ENCODE measurements around the gene ABHD8. TPM values are rescaled to one million over a fixed set of nuclear protein-coding genes. Genes with fewer than 3 reads are reported as not detected.

Gene ABHD8
- total and polyA plus RNA-seq, 12 donors, result 2.3 to 60.0 (median 35.8) TPM

GRCh38 chr19:17292301-17293074 lies 10.7 kb downstream of the ABHD8 start:
- 1 to 17% (median 6%) methylated on average over 10 to 46 of the region's 46 CpGs for WGBS, 4 donors
- Histone ChIP-seq H3K27ac (peak overlapping the region in 4 of 5 donors; percentile 3 to 84 (median 49)), H3K36me3 (replicated peaks in 1 of 2) (peaks cover 0 to 7% of the 10 kb centered on the region in 2 donors), H3K9me3 (replicated peaks in 1 of 3) (no peaks in the 10 kb centered on the region), H3K4me3 (peak overlapping the region in 2 of 4 donors; percentile 10 to 54), H3K27me3 (no peaks in the 10 kb centered on the region), H3K4me1 (replicated peaks in 1 of 2) (peaks cover 7 to 24% of the 10 kb centered on the region in 2 donors)
- intact Hi-C loops (cut with DNase I), result loop anchor here in 1 of 2 donors (10.0 kb wide), 1 partner anchor 92 kb away; no protein-coding TSS in a partner anchor
- peak; percentile 67 to 85 (median 76) for DNase-seq
- TF ChIP-seq CTCF (IDR thresholded peaks at IDR 0.05), result peak; percentile 13 to 89 (median 67)
- no peak for TF ChIP-seq POLR2A (IDR thresholded peaks at IDR 0.05)

- no peaks in the 10 kb centered on the region for H3K27me3 ChIP-seq
- no peaks in the 10 kb centered on the region for H3K9me3 ChIP-seq (replicated peaks in 1 of 3)
- H3K4me3 ChIP-seq, result no peak overlapping the region
- no peak overlapping the region for H3K27ac ChIP-seq
- intact Hi-C loops (cut with DNase I), result loop anchor here (10.0 kb wide), 2 partner anchors 85 to 515 kb away; no protein-coding TSS in a partner anchor
- peak; percentile 61 to 88 (median 85) for DNase-seq
- H3K36me3 ChIP-seq (replicated peaks in 1 of 2), result peaks cover 0 to 5% of the 10 kb centered on the region in 2 donors
- WGBS, 4 donors, result 4 to 13% (median 11%) methylated on average over 13 to 22 of the region's 22 CpGs
- TF ChIP-seq POLR2A (IDR thresholded peaks at IDR 0.05) (no peak), CTCF (IDR thresholded peaks at IDR 0.05) (peak in 1 of 6 experiments; percentile 14)
- peaks cover 0 to 16% of the 10 kb centered on the region in 2 donors for H3K4me1 ChIP-seq (replicated peaks in 1 of 2)
Measured at GRCh38 chr19:17289489-17289888, 13.7 kb downstream of the ABHD8 start.

GRCh38 chr19:17286752-17287151 lies 16.5 kb downstream of the ABHD8 start:
- WGBS, 4 donors, result 79 to 90% (median 82%) methylated on average over 9 of the region's 9 CpGs
- H3K27me3 ChIP-seq, result no peaks in the 10 kb centered on the region
- TF ChIP-seq CTCF (IDR thresholded peaks at IDR 0.05) (no peak), POLR2A (IDR thresholded peaks at IDR 0.05) (no peak)
- no peaks in the 10 kb centered on the region for H3K36me3 ChIP-seq (replicated peaks in 1 of 2)
- H3K4me3 ChIP-seq, result no peak overlapping the region
- intact Hi-C loops (cut with DNase I), result loop anchor here (10.0 kb wide), 2 partner anchors 82 to 512 kb away; no protein-coding TSS in a partner anchor
- no peak overlapping the region for H3K27ac ChIP-seq
- no peak for DNase-seq
- peaks cover 9 to 16% of the 10 kb centered on the region in 2 donors for H3K4me1 ChIP-seq (replicated peaks in 1 of 2)
- no peaks in the 10 kb centered on the region for H3K9me3 ChIP-seq (replicated peaks in 1 of 3)

GRCh38 chr19:17286263-17286662 lies 17.0 kb downstream of the ABHD8 start:
- H3K4me3 ChIP-seq, result no peak overlapping the region
- peaks cover 4% of the 10 kb centered on the region for H3K27me3 ChIP-seq
- peaks cover 10 to 21% of the 10 kb centered on the region in 2 donors for H3K4me1 ChIP-seq (replicated peaks in 1 of 2)
- no peak for TF ChIP-seq POLR2A (IDR thresholded peaks at IDR 0.05)
- TF ChIP-seq CTCF (IDR thresholded peaks at IDR 0.05), result no peak
- no peak for DNase-seq
- H3K9me3 ChIP-seq (replicated peaks in 1 of 3), result no peaks in the 10 kb centered on the region
- 87 to 91% (median 90%) methylated on average over 3 to 11 of the region's 11 CpGs for WGBS, 4 donors
- no peak overlapping the region for H3K27ac ChIP-seq
- H3K36me3 ChIP-seq (replicated peaks in 1 of 2), result no peaks in the 10 kb centered on the region
- intact Hi-C loops (cut with DNase I), result loop anchor here (10.0 kb wide), 2 partner anchors 81 to 511 kb away; no protein-coding TSS in a partner anchor

Data from adrenal gland (tissue), 12 donors.